HEK293T (cell line): ENCODE results near the gene GMPPA.
A peak's percentile ranks its signal among the peaks of the same experiment; 100 is the strongest.

ENCODE experiments used
- CTCF ChIA-PET: fragments of 350-600 bp; formaldehyde crosslinking; extraction: SDS; loops from one replicate; lab custom pipeline; 2021; ENCODE audit warnings: antibody characterized with exemption, inconsistent platforms; lab: Yijun Ruan, JAX
- POLR2A ChIA-PET: fragments of 350-600 bp; formaldehyde crosslinking; extraction: SDS; loops from one replicate; lab custom pipeline; 2020; ENCODE audit warnings: antibody characterized with exemption, inconsistent platforms; lab: Yijun Ruan, JAX
- DNase-seq: peaks from one replicate; pipeline ENCODE4 v3.0.0; 2012; ENCODE audit warnings: mixed read lengths; ENCODE audit errors: extremely low spot score
- ARNT ChIP-seq: fragments of 450-650 bp; IDR thresholded peaks from 2 replicates; pipeline ENCODE4 v1.6.1; 2017; ENCODE audit warnings: mild to moderate bottlenecking
- BHLHE40 ChIP-seq: fragments of 450-650 bp; IDR thresholded peaks from 2 replicates; pipeline ENCODE4 v1.6.1; 2016; ENCODE audit warnings: mild to moderate bottlenecking, moderate library complexity, borderline replicate concordance
- CTBP1 ChIP-seq: fragments of 450-650 bp; IDR thresholded peaks from 2 replicates; pipeline ENCODE4 v1.6.1; 2016; ENCODE audit warnings: borderline replicate concordance
- ELF4 ChIP-seq: fragments of 450-650 bp; IDR thresholded peaks from 2 replicates; pipeline ENCODE4 v1.6.1; 2017; ENCODE audit warnings: antibody characterized with exemption
- FOXA1 ChIP-seq: fragments of 450-650 bp; IDR thresholded peaks from 2 replicates; pipeline ENCODE4 v1.6.1; 2016; ENCODE audit warnings: mild to moderate bottlenecking
- FOXK2 ChIP-seq: fragments of 450-650 bp; IDR thresholded peaks from 2 replicates; pipeline ENCODE4 v1.6.1; 2016; ENCODE audit warnings: mild to moderate bottlenecking
- FOXM1 ChIP-seq: fragments of 450-650 bp; IDR thresholded peaks from 2 replicates; pipeline ENCODE4 v1.6.1; 2017; ENCODE audit warnings: mild to moderate bottlenecking, borderline replicate concordance
- HDGF ChIP-seq: fragments of 450-650 bp; IDR thresholded peaks from 2 replicates; pipeline ENCODE4 v1.6.1; 2017; ENCODE audit warnings: antibody characterized with exemption, borderline replicate concordance
- L3MBTL2 ChIP-seq: fragments of 450-650 bp; conservative IDR thresholded peaks from 2 replicates; pipeline ENCODE4 v1.6.1; 2016; ENCODE audit warnings: mild to moderate bottlenecking
- LEF1 ChIP-seq: fragments of 450-650 bp; IDR thresholded peaks from 2 replicates; pipeline ENCODE4 v1.6.1; 2017; ENCODE audit warnings: mild to moderate bottlenecking, borderline replicate concordance
- NFRKB ChIP-seq: fragments of 450-650 bp; IDR thresholded peaks from 2 replicates; pipeline ENCODE4 v1.6.1; 2016; ENCODE audit warnings: mild to moderate bottlenecking, moderate library complexity
- SP1 ChIP-seq: fragments of 450-650 bp; IDR thresholded peaks from 2 replicates; pipeline ENCODE4 v1.6.1; 2017
- SUZ12 ChIP-seq: fragments of 450-650 bp; IDR thresholded peaks from 2 replicates; pipeline ENCODE4 v1.6.1; 2016; ENCODE audit warnings: mild to moderate bottlenecking
- TARDBP ChIP-seq: fragments of 450-650 bp; IDR thresholded peaks from 2 replicates; pipeline ENCODE4 v1.6.1; 2016
- ZNF384 ChIP-seq: fragments of 450-650 bp; IDR thresholded peaks from 2 replicates; pipeline ENCODE4 v1.6.1; 2016
- TF ChIP-seq, protein P1 (sequence below): fragments of 450-650 bp; IDR thresholded peaks from 2 replicates; pipeline ENCODE4 v1.6.1; 2016

GMPPA gene

DNA sequence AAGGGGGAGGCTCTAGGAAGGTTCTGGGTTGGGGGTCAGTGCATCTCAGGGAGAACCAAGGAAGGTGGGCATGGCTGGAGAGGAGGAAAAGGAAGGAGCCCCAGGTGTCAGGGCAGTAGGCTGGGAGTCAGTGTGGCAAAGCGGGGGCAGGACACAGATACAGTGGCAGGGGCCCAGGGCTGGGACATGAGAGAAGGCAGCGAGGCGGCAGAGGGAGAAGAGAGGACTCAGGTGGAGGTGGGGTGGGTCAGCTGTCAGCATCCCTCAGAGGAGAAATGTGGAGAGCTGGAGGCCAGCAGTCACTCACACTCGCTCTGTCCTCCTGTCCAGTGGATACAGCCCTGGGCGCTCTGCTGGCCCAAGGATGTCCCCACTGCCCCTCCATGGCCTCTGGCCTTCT lies 5.6 kb upstream of the GMPPA start:
- POLR2A ChIA-PET = no interaction called here
- CTCF ChIA-PET = interaction anchor here (0.6 kb wide), 1 partner anchor 10 kb away, joined by 3 read pairs; no protein-coding TSS in a partner anchor
- TF ChIP-seq, protein P1, sequence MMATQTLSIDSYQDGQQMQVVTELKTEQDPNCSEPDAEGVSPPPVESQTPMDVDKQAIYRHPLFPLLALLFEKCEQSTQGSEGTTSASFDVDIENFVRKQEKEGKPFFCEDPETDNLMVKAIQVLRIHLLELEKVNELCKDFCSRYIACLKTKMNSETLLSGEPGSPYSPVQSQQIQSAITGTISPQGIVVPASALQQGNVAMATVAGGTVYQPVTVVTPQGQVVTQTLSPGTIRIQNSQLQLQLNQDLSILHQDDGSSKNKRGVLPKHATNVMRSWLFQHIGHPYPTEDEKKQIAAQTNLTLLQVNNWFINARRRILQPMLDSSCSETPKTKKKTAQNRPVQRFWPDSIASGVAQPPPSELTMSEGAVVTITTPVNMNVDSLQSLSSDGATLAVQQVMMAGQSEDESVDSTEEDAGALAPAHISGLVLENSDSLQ = no peak
- TF ChIP-seq LEF1 = no peak
- no peak for TF ChIP-seq BHLHE40
- TF ChIP-seq FOXK2 = no peak
- no peak for TF ChIP-seq FOXM1
- no peak for TF ChIP-seq SUZ12
- TF ChIP-seq L3MBTL2 = no peak
- no peak for TF ChIP-seq SP1
- no peak for TF ChIP-seq TARDBP
- TF ChIP-seq ARNT = no peak
- TF ChIP-seq ZNF384 = no peak
- TF ChIP-seq FOXA1 = no peak
- no peak for TF ChIP-seq CTBP1
- no peak for TF ChIP-seq ELF4
- no peak for DNase-seq

DNA sequence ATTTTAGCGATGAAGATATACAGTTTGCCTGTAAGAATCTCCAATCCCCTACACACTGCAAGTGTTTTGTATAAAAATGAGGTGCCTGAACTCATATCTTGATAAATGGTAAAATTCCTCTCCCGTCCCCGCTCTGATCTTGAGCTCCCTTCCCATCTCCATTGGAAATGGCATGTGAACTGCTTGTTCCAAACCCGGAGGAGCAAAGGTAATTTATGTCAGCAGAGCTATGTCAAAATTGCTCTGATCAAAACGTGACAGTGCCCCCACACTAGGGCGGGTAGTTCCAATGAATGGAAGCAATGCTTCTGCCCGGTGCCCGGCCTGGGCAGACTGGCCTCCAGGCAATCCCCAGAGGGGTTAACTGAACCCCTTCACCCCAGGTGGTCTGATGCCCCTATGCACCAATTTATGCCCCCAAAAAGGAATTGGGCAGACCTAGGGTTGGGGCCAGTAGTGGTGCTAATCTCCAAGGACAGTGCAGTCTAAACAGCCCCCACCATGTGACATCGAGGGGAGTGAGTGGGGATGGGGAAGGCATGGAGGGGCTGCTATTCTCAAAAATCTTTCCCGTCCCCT lies 3.6 kb upstream of the GMPPA start:
- DNase-seq = no peak
- CTCF ChIA-PET = interaction anchor here (0.6 to 2.8 kb wide), 24 partner anchors 9 to 196 kb away, joined by 3 to 50 read pairs (median 4); no protein-coding TSS in a partner anchor
- TF ChIP-seq FOXA1 = no peak
- no peak for TF ChIP-seq ELF4
- TF ChIP-seq L3MBTL2 = no peak
- no peak for TF ChIP-seq CTBP1
- TF ChIP-seq LEF1 = no peak
- no peak for TF ChIP-seq ARNT
- TF ChIP-seq ZNF384 = no peak
- TF ChIP-seq, protein P1 = no peak
- TF ChIP-seq BHLHE40 = no peak
- POLR2A ChIA-PET = interaction anchor here (0.8 to 1.2 kb wide), 6 partner anchors 8 to 35 kb away, joined by 3 to 4 read pairs (median 3); no protein-coding TSS in a partner anchor

DNA sequence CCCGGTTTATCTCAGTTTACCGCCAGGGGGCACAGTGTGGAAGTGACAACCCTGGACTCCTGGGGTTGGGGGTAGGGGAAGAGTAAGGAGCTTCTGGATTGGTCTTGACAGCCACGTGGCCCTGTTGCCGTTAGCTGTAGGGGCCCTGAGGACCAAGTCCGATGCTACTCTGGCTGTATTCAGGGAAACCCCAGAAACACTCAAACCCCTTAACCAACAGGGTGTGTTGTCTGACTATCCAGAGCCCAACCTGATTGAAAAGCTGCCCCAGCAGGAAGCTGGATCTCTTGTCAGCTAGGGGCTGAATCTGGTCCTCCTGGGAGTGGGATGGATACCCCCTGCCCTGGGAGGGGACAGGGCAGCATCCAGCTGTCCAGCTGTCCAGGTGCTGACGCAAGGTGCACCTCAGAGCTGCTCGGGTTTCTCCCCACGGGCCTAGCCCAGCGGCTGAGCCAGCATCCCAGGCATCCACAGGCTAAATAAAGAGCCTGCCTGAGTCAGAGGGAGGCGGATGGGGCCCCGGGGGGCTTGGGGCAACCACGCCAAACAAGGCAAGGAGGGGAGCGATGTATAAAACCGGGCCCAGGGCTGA lies 3.1 kb upstream of the GMPPA start:
- ChIA-PET POLR2A (interaction anchor here (0.6 to 1.2 kb wide), 7 partner anchors 8 to 34 kb away, joined by 3 to 4 read pairs (median 3); no protein-coding TSS in a partner anchor), CTCF (interaction anchor here (0.6 to 2.8 kb wide), 26 partner anchors 9 to 196 kb away, joined by 3 to 50 read pairs (median 5); no protein-coding TSS in a partner anchor)
- TF ChIP-seq CTBP1 (no peak), L3MBTL2 (peak; percentile 30; the same call in 1 of the 2 replicates)
- DNase-seq = peak; percentile 81

DNA sequence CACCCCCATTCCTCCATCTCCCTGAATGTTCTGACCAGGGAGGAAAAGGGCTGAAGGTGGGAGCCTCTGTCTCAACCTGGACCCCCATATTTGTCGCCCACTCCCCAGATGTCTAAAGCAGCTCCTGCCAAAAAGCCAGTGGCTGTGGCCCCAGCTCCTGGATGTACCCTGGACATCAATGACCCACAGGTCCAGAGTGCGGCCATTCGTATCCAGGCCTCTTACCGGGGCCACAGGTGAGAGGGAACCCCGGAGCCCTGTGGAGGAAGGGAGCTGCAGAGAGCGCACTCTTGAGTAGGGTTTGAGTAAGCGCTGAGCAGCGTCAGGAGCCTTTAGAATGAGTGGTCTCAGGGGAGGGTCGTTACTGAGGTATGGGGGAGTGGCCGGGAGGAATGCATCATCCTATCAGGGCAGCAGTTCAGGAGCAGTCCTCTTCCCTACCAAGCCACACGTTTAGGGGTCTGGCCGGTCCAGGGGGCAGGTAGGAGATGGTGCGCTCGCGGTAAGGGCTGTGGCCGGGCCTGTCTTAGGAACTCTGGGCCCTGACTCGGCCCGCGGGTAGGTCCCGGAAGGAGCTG lies 2.4 kb upstream of the GMPPA start:
- ChIA-PET CTCF (interaction anchor here (0.7 to 2.8 kb wide), 19 partner anchors 10 to 195 kb away, joined by 3 to 50 read pairs (median 4); no protein-coding TSS in a partner anchor), POLR2A (interaction anchor here (0.9 to 1.8 kb wide), 5 partner anchors 9 to 26 kb away, joined by 3 to 6 read pairs (median 3); no protein-coding TSS in a partner anchor)
- TF ChIP-seq HDGF (no peak), TARDBP (no peak), SUZ12 (no peak), L3MBTL2 (no peak), LEF1 (no peak), ARNT (no peak), FOXK2 (no peak), SP1 (no peak), CTBP1 (no peak)
- TF ChIP-seq, protein P1 = no peak
- DNase-seq = no peak

DNA sequence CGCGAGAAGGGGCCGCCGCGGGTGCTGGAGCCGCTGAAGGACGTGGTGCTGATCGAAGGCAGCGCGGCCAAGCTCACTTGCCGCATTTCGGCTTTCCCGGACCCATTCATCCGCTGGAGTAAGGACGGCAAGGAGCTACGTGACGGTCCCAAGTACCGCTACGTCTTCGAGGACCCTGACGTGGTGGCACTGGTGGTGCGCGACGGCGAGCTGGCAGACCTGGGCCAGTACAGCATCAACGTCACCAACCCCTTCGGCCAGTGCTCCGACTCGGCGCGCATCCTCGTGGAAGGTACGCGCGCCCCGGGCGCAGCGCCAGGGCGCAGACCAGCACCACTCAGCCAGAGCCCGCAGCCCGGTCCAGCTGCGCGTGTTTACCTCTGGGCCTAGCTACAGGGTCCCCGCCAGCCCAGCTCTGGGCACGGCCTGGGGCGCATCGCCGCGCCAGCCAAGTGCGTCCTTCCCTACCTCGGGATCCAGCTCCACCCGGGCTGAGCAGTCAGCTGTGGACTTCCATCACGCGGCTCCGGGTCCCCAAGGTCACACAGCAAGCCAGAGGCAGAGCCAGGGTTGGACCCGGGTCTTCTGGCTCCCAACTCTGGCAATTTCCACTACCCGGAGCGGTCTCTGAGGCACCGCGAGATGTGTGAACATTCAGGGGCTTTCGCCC lies 1.7 kb upstream of the GMPPA start:
- ChIA-PET CTCF (interaction anchor here (1.3 to 4.5 kb wide), 2 partner anchors 11 to 12 kb away, joined by 4 to 31 read pairs; no protein-coding TSS in a partner anchor), POLR2A (interaction anchor here (0.9 to 1.8 kb wide), 3 partner anchors 11 to 26 kb away, joined by 3 to 6 read pairs (median 4); no protein-coding TSS in a partner anchor)
- TF ChIP-seq FOXM1 (no peak), CTBP1 (no peak), SP1 (no peak), TARDBP (no peak), ELF4 (no peak), ARNT (no peak), LEF1 (no peak), SUZ12 (no peak), L3MBTL2 (no peak), FOXA1 (no peak), BHLHE40 (no peak), NFRKB (no peak), HDGF (no peak), FOXK2 (no peak), ZNF384 (no peak)
- TF ChIP-seq, protein P1 = no peak

More for the DNA sequence above, 1.7 kb upstream of the GMPPA start:
- no peak for DNase-seq
